PFSK-1 (cell line): Measurements from ENCODE around the gene KSR1.

Experiments used
- FOXP2 ChIP-seq: optimal IDR thresholded peaks from 2 replicates; pipeline ENCODE3; 2011; ENCODE audit warnings: borderline replicate concordance, control low read depth, inconsistent platforms; ENCODE audit not compliant: insufficient read depth; ENCODE audit errors: extremely low read length, extremely low read depth
- POLR2AphosphoS5 ChIP-seq: IDR thresholded peaks from 2 replicates; pipeline ENCODE4 v1.6.1; 2012; ENCODE audit warnings: low read depth, mild to moderate bottlenecking, control low read depth, low read length, moderate library complexity
- SIN3A ChIP-seq: IDR thresholded peaks from 2 replicates; pipeline ENCODE4 v1.6.1; 2012; ENCODE audit warnings: mild to moderate bottlenecking, low read length, moderate library complexity, borderline replicate concordance; ENCODE audit not compliant: insufficient read depth
- TAF1 ChIP-seq: IDR thresholded peaks from 2 replicates; pipeline ENCODE4 v1.6.1; 2012; ENCODE audit warnings: low read length, control low read depth, borderline replicate concordance; ENCODE audit not compliant: insufficient read depth
- TF ChIP-seq, protein P1 (sequence below), 2 experiments: IDR thresholded peaks; 2 replicates each; pipeline versions ENCODE4 v1.6.1 to v1.8.0; 2011 to 2012; ENCODE audit warnings: low read depth in 2 of 2, low read length in 2 of 2, control low read depth in 1 of 2, inconsistent platforms in 1 of 2, mild to moderate bottlenecking in 1 of 2, moderate library complexity in 1 of 2; ENCODE audit not compliant: insufficient read depth in 1 of 2

The KSR1 gene

DNA sequence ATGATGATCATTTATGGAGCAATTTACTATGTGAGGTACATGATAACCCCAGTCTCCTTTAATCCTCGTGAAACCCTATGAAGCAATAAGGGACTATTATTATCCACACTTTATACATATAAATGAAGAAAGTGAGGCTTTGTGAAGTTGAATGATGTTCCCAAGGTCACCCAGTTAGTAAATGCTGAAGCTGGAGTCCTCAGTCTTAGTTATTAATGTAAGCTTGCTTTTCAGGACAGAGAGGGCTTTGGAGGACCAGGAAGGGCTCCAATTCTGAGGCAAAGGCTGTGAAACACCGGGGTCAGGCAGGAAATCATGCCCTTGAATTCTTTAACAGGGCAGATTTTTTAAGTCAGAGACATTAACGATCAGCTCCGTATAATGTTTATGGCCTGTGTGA is 36.8 kb downstream of the KSR1 start:
- TF ChIP-seq FOXP2 (no peak), TAF1 (no peak), SIN3A (no peak), POLR2AphosphoS5 (no peak)
- TF ChIP-seq, protein P1, sequence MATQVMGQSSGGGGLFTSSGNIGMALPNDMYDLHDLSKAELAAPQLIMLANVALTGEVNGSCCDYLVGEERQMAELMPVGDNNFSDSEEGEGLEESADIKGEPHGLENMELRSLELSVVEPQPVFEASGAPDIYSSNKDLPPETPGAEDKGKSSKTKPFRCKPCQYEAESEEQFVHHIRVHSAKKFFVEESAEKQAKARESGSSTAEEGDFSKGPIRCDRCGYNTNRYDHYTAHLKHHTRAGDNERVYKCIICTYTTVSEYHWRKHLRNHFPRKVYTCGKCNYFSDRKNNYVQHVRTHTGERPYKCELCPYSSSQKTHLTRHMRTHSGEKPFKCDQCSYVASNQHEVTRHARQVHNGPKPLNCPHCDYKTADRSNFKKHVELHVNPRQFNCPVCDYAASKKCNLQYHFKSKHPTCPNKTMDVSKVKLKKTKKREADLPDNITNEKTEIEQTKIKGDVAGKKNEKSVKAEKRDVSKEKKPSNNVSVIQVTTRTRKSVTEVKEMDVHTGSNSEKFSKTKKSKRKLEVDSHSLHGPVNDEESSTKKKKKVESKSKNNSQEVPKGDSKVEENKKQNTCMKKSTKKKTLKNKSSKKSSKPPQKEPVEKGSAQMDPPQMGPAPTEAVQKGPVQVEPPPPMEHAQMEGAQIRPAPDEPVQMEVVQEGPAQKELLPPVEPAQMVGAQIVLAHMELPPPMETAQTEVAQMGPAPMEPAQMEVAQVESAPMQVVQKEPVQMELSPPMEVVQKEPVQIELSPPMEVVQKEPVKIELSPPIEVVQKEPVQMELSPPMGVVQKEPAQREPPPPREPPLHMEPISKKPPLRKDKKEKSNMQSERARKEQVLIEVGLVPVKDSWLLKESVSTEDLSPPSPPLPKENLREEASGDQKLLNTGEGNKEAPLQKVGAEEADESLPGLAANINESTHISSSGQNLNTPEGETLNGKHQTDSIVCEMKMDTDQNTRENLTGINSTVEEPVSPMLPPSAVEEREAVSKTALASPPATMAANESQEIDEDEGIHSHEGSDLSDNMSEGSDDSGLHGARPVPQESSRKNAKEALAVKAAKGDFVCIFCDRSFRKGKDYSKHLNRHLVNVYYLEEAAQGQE (IDR thresholded peaks at IDR 0.05; ENCODE audit: insufficient read depth in 1 of 2, low read depth in 2 of 2, low read length in 2 of 2), result no peak

DNA sequence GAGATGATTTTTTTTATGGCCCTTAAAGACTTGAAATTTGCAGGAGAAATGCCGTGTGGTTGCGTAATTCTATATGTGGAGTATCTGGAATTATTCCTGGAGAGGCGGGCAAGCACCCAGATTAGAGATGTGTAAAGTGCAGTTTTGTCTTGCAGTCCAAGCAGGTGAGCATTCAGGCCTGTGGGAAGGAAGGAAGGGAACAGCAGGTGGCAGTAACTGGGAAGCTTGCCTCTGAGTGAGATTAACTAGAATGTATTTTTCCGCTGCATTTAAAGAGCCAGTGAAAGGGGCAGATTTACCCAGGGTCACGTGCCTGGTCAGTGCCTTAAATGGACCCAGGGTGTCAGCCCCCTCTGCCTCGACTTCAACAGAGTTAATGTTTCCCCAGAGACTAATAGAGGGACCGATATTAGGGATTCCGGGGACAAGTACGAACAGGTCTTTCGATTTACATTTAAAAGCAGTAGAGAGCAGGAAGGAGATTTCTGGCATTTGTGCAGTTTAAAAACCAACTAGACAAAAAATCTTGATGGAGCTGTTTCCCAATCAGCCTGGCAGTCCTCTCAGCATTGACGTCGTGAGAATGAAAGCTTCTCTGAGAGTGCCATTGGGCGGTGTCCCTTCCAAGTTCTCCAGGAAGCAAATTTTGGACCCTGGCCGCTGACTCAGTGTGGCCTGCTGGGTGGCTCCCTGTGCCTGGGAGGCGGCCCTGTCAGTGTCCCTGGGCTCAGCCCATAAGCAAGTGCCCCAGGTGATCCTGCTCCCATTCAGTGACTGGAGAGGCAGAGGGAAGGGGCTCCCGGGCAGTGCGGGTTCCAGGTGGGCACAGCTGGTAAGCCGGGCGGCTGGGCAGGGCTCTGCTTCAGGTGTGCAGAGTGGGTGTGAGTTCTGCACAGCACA is 38.2 kb downstream of the KSR1 start:
- TF ChIP-seq SIN3A (no peak), FOXP2 (no peak), TAF1 (no peak), POLR2AphosphoS5 (no peak)
- TF ChIP-seq, protein P1 (IDR thresholded peaks at IDR 0.05; ENCODE audit: insufficient read depth in 1 of 2, low read depth in 2 of 2, low read length in 2 of 2), result no peak

DNA sequence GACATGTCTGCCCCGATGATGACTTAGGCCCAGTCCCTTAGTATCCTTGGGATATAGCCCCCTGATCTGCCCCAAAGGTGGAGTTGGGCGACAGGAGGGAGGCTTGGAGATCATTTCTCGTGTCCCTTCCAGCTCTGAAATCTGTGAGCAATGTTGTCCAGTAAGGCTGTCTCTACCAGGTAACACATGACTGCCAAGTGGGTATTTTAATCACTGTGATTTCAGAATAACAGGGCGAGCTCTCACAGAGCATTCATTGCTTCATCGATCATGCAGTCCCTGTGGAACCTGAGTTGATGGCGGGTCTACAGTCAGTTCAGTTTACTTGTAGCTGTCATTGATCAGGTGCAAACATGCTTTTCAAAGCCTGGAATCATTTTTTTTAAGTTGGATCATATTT is 39.2 kb downstream of the KSR1 start:
- TF ChIP-seq FOXP2 (no peak), SIN3A (no peak), TAF1 (no peak), POLR2AphosphoS5 (no peak)
- TF ChIP-seq, protein P1 (IDR thresholded peaks at IDR 0.05; ENCODE audit: insufficient read depth in 1 of 2, low read depth in 2 of 2, low read length in 2 of 2), result no peak

DNA sequence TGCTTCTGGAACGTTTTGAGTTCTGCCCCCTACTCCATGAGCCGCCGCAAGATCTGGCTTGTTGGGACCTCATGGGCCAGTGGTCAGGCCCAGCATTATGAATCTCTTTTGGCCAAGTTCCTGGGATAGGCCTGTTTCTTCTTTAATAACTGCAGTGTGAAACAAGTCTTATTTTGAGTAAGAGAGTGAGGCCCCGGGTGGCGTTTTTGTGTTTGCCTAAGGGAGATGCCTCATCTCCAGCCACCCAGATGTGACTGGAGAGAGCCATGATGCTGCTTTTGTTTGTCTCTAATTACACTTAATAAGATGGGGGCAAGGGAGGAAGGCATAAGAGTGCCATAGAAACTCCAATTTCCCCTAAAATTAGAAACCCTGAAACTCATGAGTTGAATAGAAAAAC is 39.8 kb downstream of the KSR1 start:
- no peak for TF ChIP-seq SIN3A
- no peak for TF ChIP-seq FOXP2
- no peak for TF ChIP-seq TAF1
- TF ChIP-seq, protein P1 (IDR thresholded peaks at IDR 0.05; ENCODE audit: insufficient read depth in 1 of 2, low read depth in 2 of 2, low read length in 2 of 2), result no peak
- TF ChIP-seq POLR2AphosphoS5, result no peak
